GM18907 (cell line): Measurements from ENCODE around the gene MMP21.
A peak's percentile ranks its signal among the peaks of the same experiment; 100 is the strongest.

Source experiments
- ATAC-seq: cut with Tn5 transposase; IDR thresholded peaks from one replicate; pipeline ENCODE4 v1.9.1; 2021; ENCODE audit warnings: mild to moderate bottlenecking, moderate library complexity; ENCODE audit not compliant: unreplicated experiment

Gene MMP21

DNA sequence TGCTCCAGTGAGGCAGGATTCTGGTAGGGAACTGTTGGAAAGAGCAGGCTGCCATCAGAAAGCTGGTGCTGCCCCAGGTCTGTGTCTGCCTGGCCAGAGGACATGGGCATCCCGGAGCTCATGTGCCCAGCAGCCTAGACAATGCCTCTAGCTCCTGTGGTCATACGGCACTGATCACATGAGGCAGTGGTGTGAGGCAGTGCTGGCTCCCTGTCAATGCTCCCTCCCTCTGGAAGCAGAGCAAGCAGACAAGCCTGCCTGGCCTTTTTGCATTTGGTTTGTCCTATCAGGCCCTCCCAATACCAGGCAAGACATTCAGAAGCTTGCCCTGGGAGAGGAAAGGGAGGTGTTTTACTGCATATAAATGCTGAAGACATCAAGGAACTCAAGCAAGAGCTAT lies 19.5 kb upstream of the MMP21 start:
- no peak for ATAC-seq

DNA sequence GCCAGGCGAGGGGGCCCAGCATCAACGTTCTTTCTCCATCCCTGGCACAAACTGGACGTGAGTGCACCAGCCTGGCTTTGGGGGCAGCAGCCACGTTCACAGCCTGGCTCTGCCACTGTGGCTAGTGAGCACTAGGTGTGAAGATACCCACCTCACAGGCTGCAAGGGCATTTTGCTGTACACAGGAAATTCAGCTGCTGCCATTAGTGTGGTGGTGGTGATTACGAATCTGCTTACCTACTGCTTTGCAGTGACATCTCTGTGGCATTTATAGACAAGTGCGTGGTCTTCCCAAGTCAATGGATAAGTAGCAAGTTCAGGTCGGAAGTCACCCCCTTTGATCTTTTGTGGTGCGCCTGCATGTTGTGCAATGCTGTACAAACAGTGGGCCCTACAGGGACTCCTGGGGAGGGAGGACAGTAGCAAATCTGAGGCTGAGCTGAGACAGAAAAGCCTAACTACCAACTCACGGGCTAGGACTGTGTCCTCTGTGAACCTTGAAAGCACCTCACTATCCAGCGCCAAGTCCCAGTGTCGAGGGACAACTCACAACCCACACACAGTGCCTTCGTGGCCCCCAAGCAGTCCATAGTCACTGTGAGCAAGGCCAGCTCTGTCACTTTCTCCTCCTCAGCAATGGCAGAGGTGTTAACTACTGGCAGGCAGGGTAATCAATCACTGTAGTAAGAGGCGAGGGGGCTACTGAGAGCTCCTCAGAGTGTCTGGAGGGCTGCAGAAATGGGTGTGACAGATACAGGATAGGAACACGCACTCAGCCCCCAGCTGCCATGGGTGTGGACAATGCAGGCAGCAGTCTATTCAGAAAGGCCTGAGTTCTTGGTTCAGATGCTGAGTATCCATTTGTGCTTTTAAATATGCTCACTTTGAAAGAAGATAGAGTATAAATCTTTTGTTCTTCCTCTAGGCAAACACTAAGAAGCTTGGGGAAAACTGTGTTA lies 17.0 kb upstream of the MMP21 start:
- ATAC-seq, result no peak

DNA sequence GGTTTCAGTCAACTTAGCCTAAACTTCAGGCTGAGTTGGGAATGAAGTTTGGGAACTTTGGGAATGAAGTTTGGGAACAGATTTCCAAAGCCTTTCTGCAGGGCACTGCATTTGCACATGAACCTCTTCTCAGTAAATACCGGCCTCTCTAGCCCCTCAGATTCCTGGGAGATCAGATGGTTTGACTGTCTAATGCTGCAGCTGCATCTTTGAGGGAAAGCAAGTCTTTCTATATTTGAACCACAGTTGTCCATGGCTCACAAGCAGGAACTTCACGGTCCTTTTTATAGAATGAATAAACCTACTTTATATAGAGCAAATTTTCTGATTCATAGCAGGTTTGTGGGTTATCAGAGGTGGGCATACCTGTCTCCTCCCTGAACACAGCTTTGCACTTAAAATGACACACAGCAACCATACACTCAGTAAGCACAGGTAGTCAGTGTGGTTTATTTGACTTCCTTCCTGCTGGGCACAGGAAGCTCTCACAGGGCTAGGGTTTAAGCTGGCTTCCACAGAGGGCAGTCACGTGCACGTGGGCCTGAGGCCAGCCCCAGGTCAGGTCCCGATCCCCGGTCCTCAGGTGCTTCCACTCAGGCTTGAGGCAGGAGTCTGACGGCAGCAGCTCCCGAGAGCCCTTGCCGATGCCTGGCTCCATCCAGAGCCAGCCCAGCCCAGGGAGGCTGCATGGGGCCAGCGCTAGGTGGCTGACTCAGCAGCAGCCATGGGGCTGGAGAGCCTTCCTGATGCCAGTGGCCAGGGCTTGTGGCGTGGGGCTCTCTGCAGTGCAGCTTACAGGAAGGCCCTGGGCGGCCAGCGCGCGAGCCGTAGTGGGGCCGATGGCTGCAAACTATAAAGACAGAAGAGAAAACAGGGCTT lies 12.8 kb upstream of the MMP21 start:
- ATAC-seq, result no peak

DNA sequence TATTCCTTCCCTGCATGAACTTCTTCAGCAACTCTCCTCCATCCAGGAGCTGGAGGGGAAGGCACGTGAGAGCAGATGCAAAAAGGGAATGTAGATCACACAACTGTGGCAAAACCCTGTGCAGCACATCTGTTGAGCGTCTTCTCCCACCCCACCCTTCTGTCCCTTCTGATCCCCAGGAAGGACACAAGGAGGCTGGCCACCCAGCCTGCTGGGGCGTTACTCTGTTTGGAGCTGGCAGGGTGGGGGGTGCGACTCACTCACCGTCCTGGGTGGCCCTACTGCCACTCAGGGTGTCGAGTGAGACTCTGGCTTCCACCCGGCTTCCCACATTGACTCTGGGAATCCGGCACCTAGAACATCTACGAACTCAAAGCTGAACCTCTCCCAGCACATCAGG lies 10.2 kb upstream of the MMP21 start:
- ATAC-seq, result no peak

DNA sequence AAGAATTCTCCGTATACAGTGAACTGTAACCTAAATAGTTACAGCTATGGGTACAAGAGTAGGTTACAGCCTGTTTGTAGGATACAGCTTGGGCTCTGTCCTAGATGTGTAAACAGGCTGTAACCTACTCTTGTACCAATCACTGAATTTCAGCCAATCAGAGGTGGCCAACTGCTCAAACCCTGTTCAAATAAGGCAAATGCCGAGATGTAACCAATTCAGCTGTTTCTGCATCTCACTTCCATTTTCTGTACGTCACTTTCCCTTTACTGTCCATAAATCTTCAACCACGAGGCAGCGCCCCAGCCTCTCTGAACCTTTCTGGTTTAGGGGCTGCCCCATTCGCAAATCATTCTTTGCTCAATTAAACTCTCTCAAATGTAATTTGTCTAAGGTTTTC lies 8.3 kb upstream of the MMP21 start:
- ATAC-seq, result peak; percentile 84

DNA sequence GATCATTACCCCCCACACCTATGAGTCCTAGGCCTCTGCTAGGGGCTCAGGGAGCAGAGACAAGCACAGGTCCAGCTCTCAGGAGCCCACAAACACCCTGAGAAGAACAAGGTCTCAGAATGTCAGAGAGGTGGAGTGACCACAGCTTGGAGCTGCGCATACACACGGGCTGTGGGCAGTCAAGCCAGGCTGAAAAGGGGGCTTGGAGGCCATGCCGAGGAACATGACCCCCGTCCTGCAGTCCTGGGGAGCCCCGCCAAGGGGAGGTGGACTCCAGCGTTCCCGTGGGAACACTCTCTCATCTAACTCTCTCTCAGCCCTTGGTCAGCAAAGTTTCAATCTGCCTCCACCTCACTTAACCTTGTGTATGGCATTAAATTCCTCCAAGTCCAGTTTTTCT lies 7.8 kb upstream of the MMP21 start:
- ATAC-seq, result no peak

DNA sequence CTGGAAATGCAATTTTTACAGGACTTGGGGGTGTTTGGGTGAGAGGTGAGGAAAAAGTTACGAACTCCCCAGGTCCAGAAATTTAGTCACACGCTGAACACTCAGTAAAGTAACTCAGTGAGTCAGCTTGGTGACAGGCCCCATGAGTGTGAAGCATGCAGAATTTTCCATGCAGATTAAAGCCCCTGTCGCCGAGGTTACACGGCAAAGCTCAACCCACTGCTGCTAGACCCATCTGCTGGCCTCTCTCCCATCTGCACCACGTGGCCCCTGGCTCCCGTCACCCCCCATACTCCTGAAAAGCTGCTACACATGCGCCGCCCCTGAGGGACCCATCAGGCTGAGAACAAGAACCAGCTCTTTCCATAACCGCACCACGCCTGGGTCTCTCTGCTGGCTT lies 7.0 kb upstream of the MMP21 start:
- ATAC-seq, result no peak

DNA sequence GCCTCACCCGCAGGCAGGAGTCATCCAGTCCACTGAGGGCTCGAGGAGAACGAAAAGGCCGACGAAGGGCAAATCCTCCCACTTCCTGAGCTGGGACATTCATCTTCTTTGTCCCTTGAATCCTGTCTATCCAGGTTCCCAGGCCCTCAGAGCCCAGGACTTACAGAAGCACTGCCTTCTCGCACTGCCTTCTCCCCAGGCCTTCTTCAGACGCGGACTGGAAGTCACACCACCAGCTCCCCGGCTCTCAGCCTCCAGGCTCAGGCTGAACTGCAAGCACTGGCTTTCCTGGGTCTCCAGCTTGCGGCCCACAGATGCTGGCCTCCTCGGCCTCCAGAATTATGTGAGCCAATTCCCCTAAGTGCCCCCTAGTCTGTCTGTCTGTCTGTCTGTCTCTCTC lies 6.4 kb upstream of the MMP21 start:
- no peak for ATAC-seq

DNA sequence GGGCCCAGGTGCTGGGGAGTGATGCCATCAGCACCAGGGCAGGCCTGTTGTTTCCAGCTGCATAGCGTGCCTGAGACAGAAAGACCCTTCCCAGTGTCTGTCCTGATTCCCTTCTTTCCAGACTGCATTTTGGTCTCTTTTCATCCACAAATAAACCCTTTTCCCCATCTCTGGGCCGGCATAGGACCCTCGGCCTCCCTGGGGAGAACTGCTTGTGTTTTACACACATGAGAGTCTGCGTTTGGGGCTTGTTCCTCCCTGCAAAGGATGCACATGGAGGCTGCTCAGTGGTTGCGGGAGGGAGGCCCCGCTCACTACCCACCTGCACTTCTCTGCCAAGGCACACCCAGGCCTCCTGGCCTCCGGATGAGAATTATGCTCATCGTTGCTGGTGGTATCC lies 5.8 kb upstream of the MMP21 start:
- ATAC-seq, result no peak

DNA sequence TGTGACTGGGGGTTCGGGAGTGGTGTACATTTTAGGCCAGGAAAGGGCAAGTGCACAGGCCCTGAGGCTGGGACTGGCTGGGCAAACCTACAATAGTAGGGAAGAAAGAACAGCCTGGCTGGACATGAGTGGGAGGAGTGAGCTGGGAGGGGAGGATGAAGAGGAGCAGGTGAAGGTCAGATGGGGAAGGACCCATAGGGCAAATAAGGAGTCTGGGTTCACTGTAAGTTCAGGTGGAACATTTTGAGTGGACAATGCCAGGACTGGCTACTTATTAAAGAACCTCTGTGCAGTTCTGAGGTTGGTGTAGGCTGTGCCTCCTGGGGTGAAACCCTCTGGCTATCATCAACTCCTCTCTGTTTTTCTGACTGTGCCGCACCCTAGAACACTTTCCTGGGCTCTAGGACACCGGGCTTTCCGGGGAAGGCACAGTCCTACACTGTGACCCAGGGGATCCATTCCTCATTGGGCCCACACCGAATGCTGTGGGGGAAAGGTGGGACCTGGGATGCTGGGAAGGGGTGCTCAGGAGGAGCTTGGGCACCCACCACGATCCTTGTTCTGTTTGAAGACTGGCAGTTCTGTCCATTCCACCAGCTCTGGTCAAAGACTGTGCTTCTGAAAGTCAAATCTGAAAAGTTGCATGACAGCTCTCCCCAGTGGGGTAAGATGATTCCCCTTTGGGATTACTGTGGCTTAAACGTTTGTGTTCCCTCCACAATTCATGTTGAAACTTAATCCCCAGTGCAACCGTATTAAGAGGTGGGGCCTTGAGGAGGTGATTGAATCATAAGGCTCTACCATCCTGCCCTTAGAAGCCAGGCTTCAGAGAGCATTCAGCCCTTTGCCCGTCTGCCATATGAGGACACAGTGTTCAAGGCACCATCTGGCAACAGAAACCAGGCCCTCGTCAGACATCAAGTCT lies 4.0 kb upstream of the MMP21 start:
- no peak for ATAC-seq

DNA sequence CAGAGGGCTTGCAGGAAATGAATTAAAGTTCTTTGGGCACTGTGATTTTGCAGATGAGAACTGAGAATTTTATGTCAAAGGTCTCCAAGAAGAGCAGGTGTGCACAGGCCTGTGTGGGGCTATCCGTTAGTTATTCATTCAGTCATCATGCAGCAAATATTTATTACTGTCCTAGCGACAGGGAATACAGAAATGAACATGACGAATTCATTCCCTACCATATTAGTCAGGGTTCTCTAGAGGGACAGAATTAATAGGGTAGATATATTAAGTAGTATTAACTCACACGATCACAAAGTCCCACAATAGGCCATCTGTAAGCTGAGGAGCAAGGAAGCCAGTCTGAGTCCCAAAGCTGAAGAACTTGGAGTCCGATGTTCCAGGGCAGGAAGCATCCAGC lies 2.9 kb upstream of the MMP21 start:
- no peak for ATAC-seq

DNA sequence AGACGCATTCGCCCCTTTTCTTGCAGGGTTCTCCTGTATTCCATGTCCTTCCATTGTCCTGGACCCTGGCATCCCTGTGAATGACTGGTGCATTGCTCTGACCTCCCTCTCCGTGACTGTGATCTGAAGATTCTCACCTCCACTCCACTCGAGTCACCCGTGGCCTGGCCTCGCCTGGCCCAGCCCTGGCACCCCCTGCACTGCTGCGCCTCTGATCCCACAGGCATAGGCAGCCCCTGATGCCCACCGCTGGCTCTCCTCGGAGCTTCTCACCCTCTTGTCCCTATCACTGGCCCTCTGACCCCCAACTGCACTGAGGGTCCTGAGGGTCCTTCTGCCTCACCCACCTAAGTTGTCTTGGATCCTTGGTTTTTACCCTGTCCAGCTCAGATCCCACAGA lies 2.2 kb upstream of the MMP21 start:
- ATAC-seq, result no peak

DNA sequence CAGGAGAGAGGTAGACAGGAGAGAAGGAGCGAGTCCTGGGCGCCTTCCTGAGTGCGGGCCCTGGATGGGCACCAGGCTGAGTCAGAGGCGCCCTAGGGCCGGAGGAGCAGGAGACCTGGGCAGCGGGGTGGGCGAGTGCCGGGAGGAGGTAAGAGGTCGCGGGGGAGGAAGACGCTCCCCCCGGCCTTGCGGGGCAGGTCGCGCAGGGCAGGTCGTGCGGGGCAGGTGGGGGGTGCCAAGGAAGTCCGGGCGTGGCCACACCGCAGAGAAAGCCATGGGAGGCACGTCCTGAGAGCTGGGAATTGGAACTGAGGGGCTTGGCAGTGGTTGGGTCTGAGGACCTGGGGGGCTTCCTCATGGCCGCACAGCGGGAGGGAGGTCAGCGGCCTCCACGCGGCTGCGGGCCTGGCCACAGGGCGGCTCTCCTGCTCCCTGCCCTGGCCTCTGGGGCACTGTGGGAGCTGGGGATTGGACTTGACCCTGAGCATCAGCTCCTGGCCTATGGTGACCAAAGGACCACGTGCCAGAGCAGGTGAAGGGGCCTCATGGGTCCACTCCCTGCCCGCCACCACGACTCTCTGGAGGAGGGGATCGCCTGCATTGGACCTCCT lies 935 bp downstream of the MMP21 start:
- no peak for ATAC-seq

DNA sequence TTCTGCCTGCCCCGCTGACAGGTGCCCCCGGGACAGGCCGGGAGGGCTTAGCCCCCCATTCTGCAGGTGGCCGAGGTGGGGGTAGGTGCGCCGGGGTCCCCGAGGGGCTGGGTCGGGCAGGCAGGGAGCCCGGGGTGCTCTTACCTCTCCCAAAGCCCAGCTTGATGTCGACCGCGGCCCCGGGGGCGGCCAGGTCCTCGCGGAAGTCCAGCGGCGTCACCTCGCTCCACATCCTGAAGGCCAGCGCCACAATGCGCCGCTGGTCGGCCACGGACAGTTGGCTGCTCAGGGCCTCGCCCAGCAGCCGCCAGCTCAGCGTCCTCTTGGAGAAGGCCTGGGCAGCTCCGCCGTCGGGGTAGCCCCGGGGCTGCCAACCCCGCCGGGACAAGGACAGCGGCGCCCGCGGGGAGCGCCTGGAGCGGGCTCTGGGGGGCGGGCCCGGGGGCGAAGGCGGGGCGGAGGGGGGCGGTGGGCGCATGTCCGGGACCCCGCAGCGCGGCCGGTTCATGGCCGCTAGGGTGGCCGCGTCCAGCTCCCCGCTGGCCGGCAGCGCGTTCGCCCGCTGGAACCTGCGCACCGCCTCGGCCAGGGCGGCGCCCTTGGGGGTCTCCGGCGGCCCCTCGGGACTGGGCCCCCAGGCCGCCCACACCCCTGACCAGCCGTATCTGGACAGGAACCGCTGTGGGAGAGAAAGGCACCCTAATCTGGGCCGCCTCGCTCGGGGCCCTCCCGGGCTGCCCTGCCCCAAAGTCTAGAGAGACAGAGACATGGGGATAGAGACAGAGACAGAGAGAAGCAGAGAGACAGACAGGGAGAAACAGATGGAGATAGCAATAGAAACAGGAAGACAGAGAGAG lies 1.7 kb downstream of the MMP21 start:
- no peak for ATAC-seq

DNA sequence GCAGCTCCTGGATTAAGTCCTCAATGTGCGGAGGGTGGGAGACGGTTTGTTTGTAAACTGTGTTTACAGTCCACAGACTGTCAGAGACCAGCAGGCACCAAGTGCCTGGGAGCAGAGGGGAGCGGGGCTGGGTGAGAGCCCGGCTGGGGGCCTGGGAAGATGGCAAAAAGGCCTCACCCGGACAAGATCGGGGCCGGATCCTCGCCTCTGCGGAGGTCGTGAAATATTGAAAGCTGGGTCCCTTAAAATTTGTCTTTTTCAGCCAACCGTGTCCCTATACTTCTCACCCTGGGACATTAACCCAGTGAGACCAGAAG lies 2.8 kb downstream of the MMP21 start:
- ATAC-seq, result no peak

DNA sequence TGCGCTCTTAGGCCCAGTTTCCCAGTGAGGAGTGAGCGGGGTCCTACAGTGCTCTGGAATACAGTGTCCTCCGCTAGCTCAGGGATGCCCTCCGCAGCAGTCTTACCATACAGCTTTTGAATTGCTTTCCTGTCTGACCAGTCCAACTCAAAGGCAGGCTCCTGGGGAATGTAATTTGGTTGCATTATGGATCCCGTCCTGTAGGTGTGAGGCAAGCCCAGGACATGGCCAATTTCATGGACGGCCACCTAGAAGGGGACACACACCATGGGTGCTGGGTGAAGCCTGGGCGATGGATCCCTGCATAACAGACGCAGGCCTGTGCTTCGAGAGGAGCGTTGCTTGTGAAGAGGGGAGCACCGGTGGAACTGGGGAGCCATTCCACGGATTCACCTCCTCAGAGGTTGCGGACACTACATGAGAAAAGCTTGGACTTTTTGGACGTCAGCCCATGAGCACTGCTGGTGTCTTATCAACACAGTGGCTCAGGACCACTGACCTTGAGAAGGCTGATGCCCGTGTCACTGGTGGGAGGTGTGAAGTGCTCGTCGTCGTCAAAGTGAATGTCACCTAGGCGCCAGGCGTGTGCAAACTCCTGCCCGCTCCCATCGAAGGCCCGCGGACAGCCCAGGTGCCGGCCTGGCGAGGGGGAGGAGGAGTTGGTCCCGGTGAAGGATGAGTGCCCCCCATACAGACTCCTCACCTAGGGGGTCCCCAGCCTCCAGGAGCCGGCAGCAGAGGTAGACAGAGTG lies 3.3 kb downstream of the MMP21 start:
- no peak for ATAC-seq

DNA sequence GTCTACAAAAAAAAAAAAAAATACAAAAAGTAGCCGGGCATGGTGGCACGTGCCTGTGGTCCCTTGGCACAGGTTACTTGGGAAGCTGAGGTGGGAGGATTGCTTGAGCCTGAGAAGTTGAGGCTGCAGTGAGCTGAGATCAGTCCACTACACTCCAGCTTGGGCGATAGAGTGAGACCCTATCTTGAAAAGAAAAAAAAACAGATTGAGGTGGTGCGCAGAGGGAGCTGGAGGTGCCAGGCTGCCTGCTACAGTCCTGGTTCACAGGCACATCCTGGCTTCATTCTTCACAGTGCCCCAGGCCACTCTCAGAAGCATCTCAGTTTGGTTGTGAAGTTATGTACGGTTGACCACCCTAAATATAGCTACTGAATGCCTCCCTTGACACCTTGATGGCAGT lies 4.8 kb downstream of the MMP21 start:
- ATAC-seq, result no peak

DNA sequence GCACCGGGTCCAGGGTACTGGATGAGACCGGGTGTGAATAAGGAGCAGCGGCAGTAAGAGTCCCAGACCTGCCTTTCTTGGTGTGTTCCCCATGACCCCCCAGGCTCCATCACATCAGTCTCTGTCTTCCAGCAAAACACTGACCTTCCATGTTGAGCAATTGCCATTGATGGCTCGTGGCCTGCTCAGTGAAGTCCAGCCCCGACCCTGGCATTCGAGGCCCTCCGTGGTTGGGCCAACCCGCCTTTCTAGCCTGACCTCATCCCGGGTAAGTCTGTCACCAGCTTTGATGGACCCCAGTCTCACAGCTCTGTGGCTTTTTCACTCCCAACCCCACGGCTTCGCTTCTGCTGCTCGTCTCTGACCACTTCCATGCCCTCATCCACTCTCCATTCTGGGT lies 6.4 kb downstream of the MMP21 start:
- no peak for ATAC-seq

DNA sequence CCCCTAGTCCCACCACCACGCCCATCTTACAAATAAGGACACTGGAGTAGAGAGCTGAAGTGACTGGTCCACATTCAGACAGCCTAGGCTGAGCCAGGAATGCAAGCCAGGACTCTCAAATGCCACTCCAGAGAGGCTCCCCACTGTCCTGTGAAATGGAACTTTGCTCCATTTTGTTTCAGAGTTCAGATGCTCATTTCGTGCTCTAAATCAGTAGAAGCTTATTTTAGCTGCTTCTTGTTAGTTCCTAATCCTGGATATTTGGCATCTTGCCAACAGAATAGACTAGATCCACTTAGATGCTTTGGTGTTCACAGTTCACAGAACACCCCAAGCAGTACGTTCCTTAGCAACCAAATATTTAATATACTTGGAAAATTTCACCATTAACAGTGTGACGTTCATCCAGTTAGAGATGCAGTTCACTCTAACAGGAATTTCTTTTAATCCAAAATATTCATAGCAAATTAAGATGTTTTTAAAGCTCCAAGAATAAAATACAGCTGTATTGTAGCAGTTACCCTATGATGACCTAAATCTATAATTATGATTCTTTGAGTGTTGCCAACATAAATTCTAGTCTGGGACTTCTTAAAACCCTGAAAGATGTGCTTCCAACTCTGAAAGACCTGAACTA lies 7.3 kb downstream of the MMP21 start:
- no peak for ATAC-seq
